ENCODE results near the gene CDC7. TPM values are rescaled to one million over a fixed set of nuclear protein-coding genes. Genes with fewer than 3 reads are reported as not detected.

Gene CDC7
- total and polyA plus RNA-seq, 9 of the 15 experiments (the other 6 are each of a cell fraction or from before 2014, with no cell fraction given): 22.3 to 66.8 (median 44.2) TPM

GRCh38 chr1:91487469-91487868 lies 13.2 kb upstream of the CDC7 start (continued):
- TF ChIP-seq E2F4 (CRISPR knock-in tag; IDR thresholded peaks at IDR 0.05; ENCODE audit: low read depth) (no peak), TBP (optimal IDR thresholded peaks at IDR 0.05; ENCODE audit: low read depth, low read length) (no peak), E2F1 (CRISPR knock-in tag; IDR thresholded peaks at IDR 0.05) (no peak), ARID1B (IDR thresholded peaks at IDR 0.05) (no peak), MCM7 (IDR thresholded peaks at IDR 0.05) (no peak), ESRRB (CRISPR knock-in tag; IDR thresholded peaks at IDR 0.05; ENCODE audit: borderline replicate concordance) (no peak), STAT5B (CRISPR knock-in tag; IDR thresholded peaks at IDR 0.05) (no peak), ZNF699 (CRISPR knock-in tag; IDR thresholded peaks at IDR 0.05; ENCODE audit: insufficient replicate concordance) (no peak), AFF4 (CRISPR knock-in tag; IDR thresholded peaks at IDR 0.05) (no peak), PYGO2 (tag; IDR thresholded peaks at IDR 0.05) (no peak), TCF7 (IDR thresholded peaks at IDR 0.05; ENCODE audit: borderline replicate concordance) (no peak)
